HepG2 (cell line): Measurements from ENCODE around the gene BBS4. TPM values are rescaled to one million over a fixed set of nuclear protein-coding genes. Genes with fewer than 3 reads are reported as not detected.

Experiments used
- AHR ChIP-seq: IDR thresholded peaks from 2 replicates; pipeline ENCODE4 v1.6.1; 2018; ENCODE audit warnings: missing genetic modification reagents, missing compliant biosample characterization
- CCDC6 ChIP-seq: sonication (generic); formaldehyde crosslinking; IDR thresholded peaks from 2 replicates; pipeline ENCODE4 v1.8.1; 2022; ENCODE audit warnings: mild to moderate bottlenecking, missing genetic modification reagents, moderate library complexity
- CEBPB ChIP-seq: IDR thresholded peaks from 2 replicates; pipeline ENCODE4 v1.6.1; 2011; ENCODE audit warnings: low read depth, low read length, improper control_type of control experiment, borderline replicate concordance
- CERS6 ChIP-seq: sonication (generic); formaldehyde crosslinking; IDR thresholded peaks from 2 replicates; pipeline ENCODE4 v1.5.0; 2020; ENCODE audit warnings: missing genetic modification reagents
- CSRNP1 ChIP-seq: sonication (generic); formaldehyde crosslinking; IDR thresholded peaks from 2 replicates; pipeline ENCODE4 v1.8.1; 2023; ENCODE audit warnings: mild to moderate bottlenecking, missing genetic modification reagents
- ETV6 ChIP-seq: sonication (generic); formaldehyde crosslinking; conservative IDR thresholded peaks from 2 replicates; pipeline ENCODE4 v1.4.0; 2020; ENCODE audit warnings: missing genetic modification reagents
- GATAD1 ChIP-seq: IDR thresholded peaks from 2 replicates; pipeline ENCODE4 v1.6.1; 2016; ENCODE audit warnings: missing genetic modification reagents, missing compliant biosample characterization
- GTF2F1 ChIP-seq: fragments of 150-350 bp; IDR thresholded peaks from 2 replicates; pipeline ENCODE4 v1.6.1; 2014; ENCODE audit warnings: low read length
- HMGA1 ChIP-seq: sonication (generic); formaldehyde crosslinking; conservative IDR thresholded peaks from 2 replicates; pipeline ENCODE4 v1.4.0; 2020; ENCODE audit warnings: missing genetic modification reagents
- POLR2A ChIP-seq, 2 experiments: IDR thresholded peaks; 2 replicates each; pipeline ENCODE4 v1.6.1; 2011; ENCODE audit warnings: low read depth in 2 of 2, low read length in 2 of 2, mild to moderate bottlenecking in 1 of 2, moderate library complexity in 1 of 2; ENCODE audit not compliant: insufficient read depth in 1 of 2
- SP5 ChIP-seq: IDR thresholded peaks from 2 replicates; pipeline ENCODE4 v1.6.1; 2016; ENCODE audit warnings: low read depth, borderline replicate concordance
- TOE1 ChIP-seq: sonication (generic); formaldehyde crosslinking; IDR thresholded peaks from 2 replicates; pipeline ENCODE4 v1.4.0; 2020; ENCODE audit warnings: mild to moderate bottlenecking, missing genetic modification reagents
- ZMYM3 ChIP-seq: sonication (generic); formaldehyde crosslinking; IDR thresholded peaks from 2 replicates; pipeline ENCODE4 v1.5.1; 2020; ENCODE audit warnings: mild to moderate bottlenecking, missing genetic modification reagents
- ZNF205 ChIP-seq: IDR thresholded peaks from 2 replicates; pipeline ENCODE4 v1.6.1; 2018; ENCODE audit warnings: missing biosample characterization, missing genetic modification reagents
- ZNF34 ChIP-seq: sonication (generic); formaldehyde crosslinking; IDR thresholded peaks from 2 replicates; pipeline ENCODE4 v1.4.0; 2020; ENCODE audit warnings: mild to moderate bottlenecking, missing genetic modification reagents, borderline replicate concordance
- ZNF451 ChIP-seq: sonication (generic); formaldehyde crosslinking; IDR thresholded peaks from 2 replicates; pipeline ENCODE4 v1.5.0; 2020; ENCODE audit warnings: mild to moderate bottlenecking, missing genetic modification reagents
- ZNF558 ChIP-seq: sonication (generic); formaldehyde crosslinking; IDR thresholded peaks from 2 replicates; pipeline ENCODE4 v1.9.0; 2022; ENCODE audit warnings: mild to moderate bottlenecking, missing genetic modification reagents, borderline replicate concordance
- ZNF691 ChIP-seq: sonication (generic); formaldehyde crosslinking; IDR thresholded peaks from 2 replicates; pipeline ENCODE4 v1.4.0; 2020; ENCODE audit warnings: missing genetic modification reagents, low read depth, mild to moderate bottlenecking, borderline replicate concordance
- polyA plus RNA-seq, 8 experiments: library from polyadenylated mRNA; depleted of rRNA in 3 of 8; stranded (reverse) in 7 of 8; unstranded in 1 of 8; fragments of >200 nt; fragmentation: Illumina TruSeq in 4 of 8; extraction: Trizol in 4 of 8; gene quantifications; 2 replicates each; pipeline versions ENCODE4 v1.2.1 to v1.2.3, GENCODE V29; 2011 to 2016; ENCODE audit warnings: low read depth in 4 of 8, missing spikeins in 1 of 8, mixed read lengths in 1 of 8; ENCODE audit not compliant: insufficient read depth in 1 of 8
- total RNA-seq, 5 experiments: library from RNA; depleted of rRNA; stranded (reverse); fragments of >200 nt; fragmentation: Illumina TruSeq; extraction: Trizol; gene quantifications; 2 replicates each; pipeline ENCODE4 v1.2.3, GENCODE V29; 2016; ENCODE audit warnings: low read depth in 1 of 5

BBS4 gene
- total and polyA plus RNA-seq, 2 of the 13 experiments (the other 11 are each of a cell fraction or from before 2014, with no cell fraction given), result 16.0 to 21.3 TPM

GRCh38 chr15:72783640-72784455, 97.8 kb downstream of the BBS4 start, which contains the start of gene ADPGK (continued):
- TF ChIP-seq GATAD1 (peak; percentile 99), ZNF34 (CRISPR knock-in tag) (peak; percentile 33; the same call in 1 of the 2 replicates), ZNF691 (CRISPR knock-in tag) (0 out of 2 replicates have a peak, but pooled peaks have one; percentile 36), GTF2F1 (0 out of 2 replicates have a peak, but pooled peaks have one; percentile 26), POLR2A (IDR thresholded peaks at IDR 0.05; ENCODE audit: insufficient read depth in 1 of 2, low read depth in 2 of 2, low read length in 2 of 2) (peak; percentile 92 to 96), ZMYM3 (CRISPR knock-in tag) (0 out of 2 replicates have a peak, but pooled peaks have one; percentile 24), ZNF205 (peak; percentile 85), TOE1 (peak; percentile 91; the same call in 1 of the 2 replicates), ZNF558 (CRISPR knock-in tag) (peak; percentile 63; the same call in 1 of the 2 replicates), CCDC6 (CRISPR knock-in tag) (peak; percentile 27; the same call in 1 of the 2 replicates), CSRNP1 (peak; percentile 73; the same call in 1 of the 2 replicates), SP5 (CRISPR knock-in tag) (peak; percentile 84), CEBPB (peak; percentile 59; the same call in 1 of the 2 replicates), HMGA1 (CRISPR knock-in tag) (no peak), ETV6 (CRISPR knock-in tag) (peak; percentile 38; the same call in 1 of the 2 replicates), CERS6 (CRISPR knock-in tag) (no peak), ZNF451 (CRISPR knock-in tag) (0 out of 2 replicates have a peak, but pooled peaks have one; percentile 49), AHR (CRISPR knock-in tag) (peak; percentile 92)
